Measurements from ENCODE around the gene EYA4.
A peak's percentile ranks its signal among the peaks of the same experiment; 100 is the strongest.

Gene EYA4

DNA sequence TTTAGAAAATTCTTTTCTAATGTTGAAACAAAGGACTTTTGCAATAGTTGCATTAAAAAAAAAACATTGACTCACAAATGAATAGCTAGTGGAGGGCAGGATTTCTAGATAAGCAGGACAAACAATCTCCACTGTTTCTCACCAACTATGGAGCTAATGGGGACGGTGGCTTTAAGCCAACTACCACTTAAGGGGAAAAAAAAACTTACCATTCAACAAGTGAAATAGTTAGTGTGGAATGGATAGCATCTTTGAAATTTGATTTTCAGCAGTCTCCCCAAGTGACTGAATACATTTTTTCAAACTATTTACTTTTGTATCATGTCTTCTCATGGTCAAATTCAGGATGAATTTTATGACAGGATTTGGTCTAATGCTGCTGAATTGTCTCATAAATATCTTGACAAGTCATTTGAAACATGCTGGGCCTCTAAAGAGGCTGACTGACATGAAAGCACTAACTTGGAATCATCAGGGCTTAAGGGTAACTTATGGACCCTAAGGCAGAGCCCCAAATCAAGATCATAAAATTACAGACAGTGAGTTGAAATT, 100.5 kb downstream of the EYA4 start (continued):
- TF ChIP-seq SP2 (tag by site-specific recombination; IDR thresholded peaks at IDR 0.05) = no peak
- peak; percentile 29 for TF ChIP-seq HIC1 (tag by site-specific recombination; IDR thresholded peaks at IDR 0.05)
- TF ChIP-seq ZFP37 (tag by site-specific recombination; IDR thresholded peaks at IDR 0.05) = no peak
- peak; percentile 93 for TF ChIP-seq SCRT1 (tag by site-specific recombination; IDR thresholded peaks at IDR 0.05; ENCODE audit: borderline replicate concordance)
- TF ChIP-seq GFI1B (tag by site-specific recombination; IDR thresholded peaks at IDR 0.05) = peak; percentile 85
- TF ChIP-seq GLIS2 (tag by site-specific recombination; IDR thresholded peaks at IDR 0.05) = no peak
- no peak for TF ChIP-seq ZBTB1 (tag by site-specific recombination; IDR thresholded peaks at IDR 0.05)
- TF ChIP-seq, protein P1, sequence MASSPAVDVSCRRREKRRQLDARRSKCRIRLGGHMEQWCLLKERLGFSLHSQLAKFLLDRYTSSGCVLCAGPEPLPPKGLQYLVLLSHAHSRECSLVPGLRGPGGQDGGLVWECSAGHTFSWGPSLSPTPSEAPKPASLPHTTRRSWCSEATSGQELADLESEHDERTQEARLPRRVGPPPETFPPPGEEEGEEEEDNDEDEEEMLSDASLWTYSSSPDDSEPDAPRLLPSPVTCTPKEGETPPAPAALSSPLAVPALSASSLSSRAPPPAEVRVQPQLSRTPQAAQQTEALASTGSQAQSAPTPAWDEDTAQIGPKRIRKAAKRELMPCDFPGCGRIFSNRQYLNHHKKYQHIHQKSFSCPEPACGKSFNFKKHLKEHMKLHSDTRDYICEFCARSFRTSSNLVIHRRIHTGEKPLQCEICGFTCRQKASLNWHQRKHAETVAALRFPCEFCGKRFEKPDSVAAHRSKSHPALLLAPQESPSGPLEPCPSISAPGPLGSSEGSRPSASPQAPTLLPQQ (tag by site-specific recombination; IDR thresholded peaks at IDR 0.05) = peak; percentile 71
- no peak for TF ChIP-seq ZNF19 (tag by site-specific recombination; IDR thresholded peaks at IDR 0.05; ENCODE audit: low read depth)
- TF ChIP-seq ZNF335 (tag by site-specific recombination; conservative IDR thresholded peaks at IDR 0.05) = 0 out of 2 replicates have a peak, but pooled peaks have one; percentile 32
- TF ChIP-seq HOXD13 (CRISPR knock-in tag; IDR thresholded peaks at IDR 0.05; ENCODE audit: borderline replicate concordance) = no peak; the same call in 1 of the 2 replicates
- peak; percentile 31; the same call in 1 of the 2 replicates for TF ChIP-seq ZNF394 (tag by site-specific recombination; IDR thresholded peaks at IDR 0.05; ENCODE audit: borderline replicate concordance)
- TF ChIP-seq ZNF843 (tag by site-specific recombination; IDR thresholded peaks at IDR 0.05) = peak; percentile 87
- TF ChIP-seq ZNF133 (tag by site-specific recombination; IDR thresholded peaks at IDR 0.05) = no peak
- peak; percentile 41; the same call in 1 of the 2 replicates for TF ChIP-seq ZFP69B (tag by site-specific recombination; IDR thresholded peaks at IDR 0.05)
- peak; percentile 86 for TF ChIP-seq FEZF1 (tag by site-specific recombination; IDR thresholded peaks at IDR 0.05)
- no peak for TF ChIP-seq AEBP2 (tag by site-specific recombination; IDR thresholded peaks at IDR 0.05; ENCODE audit: borderline replicate concordance)
- peak; percentile 14; the same call in 1 of the 2 replicates for TF ChIP-seq KLF7 (tag by site-specific recombination; IDR thresholded peaks at IDR 0.05; ENCODE audit: borderline replicate concordance)
- 0 out of 2 replicates have a peak, but pooled peaks have one; percentile 46 for TF ChIP-seq ZNF184 (tag by site-specific recombination; IDR thresholded peaks at IDR 0.05)
- peak; percentile 79 for TF ChIP-seq ZNF561 (tag by site-specific recombination; IDR thresholded peaks at IDR 0.05; ENCODE audit: borderline replicate concordance)
- peak; percentile 44; the same call in 1 of the 2 replicates for TF ChIP-seq KLF8 (tag by site-specific recombination; IDR thresholded peaks at IDR 0.05)
- no peak for TF ChIP-seq ZNF530 (tag by site-specific recombination; IDR thresholded peaks at IDR 0.05; ENCODE audit: low read depth)
- peak; percentile 67 for TF ChIP-seq ZNF18 (tag by site-specific recombination; IDR thresholded peaks at IDR 0.05)
- peak; percentile 37; the same call in 1 of the 2 replicates for TF ChIP-seq GLI2 (tag by site-specific recombination; IDR thresholded peaks at IDR 0.05; ENCODE audit: borderline replicate concordance, low read depth)
- TF ChIP-seq ZNF157 (tag by site-specific recombination; IDR thresholded peaks at IDR 0.05) = no peak
- TF ChIP-seq ZXDB (tag by site-specific recombination; IDR thresholded peaks at IDR 0.05) = peak; percentile 71
- TF ChIP-seq OSR2 (tag by site-specific recombination; IDR thresholded peaks at IDR 0.05) = peak; percentile 90
- TF ChIP-seq SP7 (tag by site-specific recombination; IDR thresholded peaks at IDR 0.05) = peak; percentile 85
- TF ChIP-seq, protein P2, sequence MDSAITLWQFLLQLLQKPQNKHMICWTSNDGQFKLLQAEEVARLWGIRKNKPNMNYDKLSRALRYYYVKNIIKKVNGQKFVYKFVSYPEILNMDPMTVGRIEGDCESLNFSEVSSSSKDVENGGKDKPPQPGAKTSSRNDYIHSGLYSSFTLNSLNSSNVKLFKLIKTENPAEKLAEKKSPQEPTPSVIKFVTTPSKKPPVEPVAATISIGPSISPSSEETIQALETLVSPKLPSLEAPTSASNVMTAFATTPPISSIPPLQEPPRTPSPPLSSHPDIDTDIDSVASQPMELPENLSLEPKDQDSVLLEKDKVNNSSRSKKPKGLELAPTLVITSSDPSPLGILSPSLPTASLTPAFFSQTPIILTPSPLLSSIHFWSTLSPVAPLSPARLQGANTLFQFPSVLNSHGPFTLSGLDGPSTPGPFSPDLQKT (IDR thresholded peaks at IDR 0.05; ENCODE audit: borderline replicate concordance, low read depth, low read length) = no peak
